ENCODE data around the gene AKR1E2. TPM values are rescaled to one million over a fixed set of nuclear protein-coding genes. Genes with fewer than 3 reads are reported as not detected.
A peak's percentile ranks its signal among the peaks of the same experiment; 100 is the strongest.

The AKR1E2 gene
- polyA plus RNA-seq, 3 donors: 0.45 to 0.74 (median 0.67) TPM

DNA sequence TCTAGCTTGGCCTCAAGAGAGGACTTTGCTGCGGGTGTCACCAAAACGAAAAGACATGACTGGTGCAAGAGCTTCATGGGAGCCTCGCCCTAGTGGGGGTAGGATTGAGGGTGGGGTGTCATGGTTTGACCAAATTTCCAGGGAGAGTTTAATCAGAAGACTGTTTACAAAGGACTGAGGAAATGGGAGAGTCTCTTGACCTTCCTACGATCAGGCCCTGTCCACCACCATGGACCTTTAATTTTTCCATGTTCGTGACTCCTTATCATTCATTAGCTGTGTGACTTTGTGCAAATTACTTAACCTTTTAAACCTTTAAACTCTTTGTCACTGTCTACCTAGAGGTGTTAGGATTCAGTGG is 23.0 kb downstream of the AKR1E2 start:
- intact Hi-C loops (cut with micrococcal nuclease): loop anchor here (2.0 to 10.0 kb wide), 6 partner anchors 28 to 776 kb away; no protein-coding TSS in a partner anchor
- Histone ChIP-seq H4K20me1 (ENCODE audit: insufficient read depth, low read length) (no peaks in the 10 kb centered on the region), H3K36me3 (replicated peaks in 1 of 2; ENCODE audit: control insufficient read depth in 1 of 2, insufficient read depth in 2 of 2, low read length in 2 of 2) (no peaks in the 10 kb centered on the region), H3K9ac (ENCODE audit: insufficient read depth, low read length, poor library complexity, severe bottlenecking) (no peak overlapping the region), H3K27ac (ENCODE audit: low read depth in 1 of 2, low read length in 2 of 2) (peak overlapping the region in 1 of 2 donors; percentile 63), H3K27me3 (ENCODE audit: control insufficient read depth in 2 of 2, insufficient read depth in 2 of 2, low read length in 2 of 2) (no peaks in the 10 kb centered on the region), H2AFZ (ENCODE audit: insufficient read depth, low read depth, low read length, poor library complexity, severe bottlenecking) (no peak overlapping the region), H3K79me2 (ENCODE audit: insufficient read depth, low read length) (no peaks in the 10 kb centered on the region), H3K9me3 (replicated peaks in 1 of 2; ENCODE audit: control insufficient read depth in 1 of 2, insufficient read depth in 1 of 2, low read length in 2 of 2) (no peaks in the 10 kb centered on the region), H3K4me1 (ENCODE audit: control insufficient read depth in 1 of 2, insufficient read depth in 2 of 2, low read length in 2 of 2) (peaks cover 11 to 27% of the 10 kb centered on the region in 2 donors), H3K4me3 (replicated peaks in 1 of 3; ENCODE audit: low read depth in 2 of 3, low read length in 3 of 3) (no peak overlapping the region), H3K4me2 (replicated peaks; ENCODE audit: extremely low read depth, low read length, poor library complexity, severe bottlenecking) (peak overlapping the region; percentile 40)
- no peak overlapping the region for H3K4me3 Mint-ChIP-seq
- TF ChIP-seq, protein P1, sequence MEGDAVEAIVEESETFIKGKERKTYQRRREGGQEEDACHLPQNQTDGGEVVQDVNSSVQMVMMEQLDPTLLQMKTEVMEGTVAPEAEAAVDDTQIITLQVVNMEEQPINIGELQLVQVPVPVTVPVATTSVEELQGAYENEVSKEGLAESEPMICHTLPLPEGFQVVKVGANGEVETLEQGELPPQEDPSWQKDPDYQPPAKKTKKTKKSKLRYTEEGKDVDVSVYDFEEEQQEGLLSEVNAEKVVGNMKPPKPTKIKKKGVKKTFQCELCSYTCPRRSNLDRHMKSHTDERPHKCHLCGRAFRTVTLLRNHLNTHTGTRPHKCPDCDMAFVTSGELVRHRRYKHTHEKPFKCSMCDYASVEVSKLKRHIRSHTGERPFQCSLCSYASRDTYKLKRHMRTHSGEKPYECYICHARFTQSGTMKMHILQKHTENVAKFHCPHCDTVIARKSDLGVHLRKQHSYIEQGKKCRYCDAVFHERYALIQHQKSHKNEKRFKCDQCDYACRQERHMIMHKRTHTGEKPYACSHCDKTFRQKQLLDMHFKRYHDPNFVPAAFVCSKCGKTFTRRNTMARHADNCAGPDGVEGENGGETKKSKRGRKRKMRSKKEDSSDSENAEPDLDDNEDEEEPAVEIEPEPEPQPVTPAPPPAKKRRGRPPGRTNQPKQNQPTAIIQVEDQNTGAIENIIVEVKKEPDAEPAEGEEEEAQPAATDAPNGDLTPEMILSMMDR (IDR thresholded peaks at IDR 0.05): no peak
- H3K27ac Mint-ChIP-seq: peak overlapping the region; percentile 66 to 90 (median 87)
- H3K36me3 Mint-ChIP-seq: peaks cover 2 to 3% of the 10 kb centered on the region in 2 donors
- H3K9me3 Mint-ChIP-seq: peaks cover 0 to 3% (median 0%) of the 10 kb centered on the region in 7 donors
- no peak for DNase-seq
- WGBS (ENCODE audit: insufficient coverage): 100% methylated on average over 3 of the region's 5 CpGs
- peaks cover 0 to 3% (median 0%) of the 10 kb centered on the region in 3 donors for H3K27me3 Mint-ChIP-seq (ENCODE audit: low read depth in 3 of 3)
- H3K4me1 Mint-ChIP-seq: peaks cover 28% of the 10 kb centered on the region

DNA sequence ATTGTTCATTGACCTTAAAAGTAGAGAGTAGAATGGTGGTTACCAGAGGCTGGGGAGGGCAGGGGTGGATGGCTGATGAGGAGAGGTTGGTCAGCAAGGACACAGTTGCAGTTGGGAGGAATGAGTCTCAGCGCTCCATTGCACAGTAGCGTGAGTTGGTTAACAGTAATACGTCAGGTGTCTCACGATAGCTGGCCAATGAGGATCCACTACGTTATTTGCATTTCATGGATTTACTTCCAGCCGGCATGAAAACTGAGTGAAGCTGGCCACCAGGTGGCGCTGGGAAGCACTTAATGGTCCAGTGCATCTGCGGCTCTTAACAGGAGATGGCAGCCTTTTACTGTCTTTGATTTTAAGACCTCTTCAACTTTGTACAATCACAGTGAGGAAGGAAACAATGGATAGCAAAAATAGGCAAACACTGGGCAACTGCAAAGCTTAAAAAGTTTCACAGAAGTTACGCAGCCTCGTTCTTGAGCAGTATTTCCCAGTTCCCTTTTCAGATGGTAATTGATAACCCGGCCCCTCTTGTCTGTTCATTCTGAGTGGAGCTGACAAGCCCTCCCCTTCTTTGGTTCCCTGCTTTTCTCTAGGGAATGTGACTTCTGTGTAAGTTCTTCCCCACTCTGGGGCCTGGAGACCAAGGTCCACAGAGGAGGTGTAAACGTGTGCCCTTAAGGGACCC is 23.7 kb downstream of the AKR1E2 start:
- Histone ChIP-seq H3K4me2 (replicated peaks; ENCODE audit: extremely low read depth, low read length, poor library complexity, severe bottlenecking) (peak overlapping the region; percentile 40), H2AFZ (ENCODE audit: insufficient read depth, low read depth, low read length, poor library complexity, severe bottlenecking) (no peak overlapping the region)

More for the DNA sequence above, 23.7 kb downstream of the AKR1E2 start:
- WGBS (ENCODE audit: insufficient coverage): 7% methylated on average over 10 of the region's 12 CpGs
- Histone ChIP-seq H3K27me3 (ENCODE audit: control insufficient read depth in 2 of 2, insufficient read depth in 2 of 2, low read length in 2 of 2) (no peaks in the 10 kb centered on the region), H3K9ac (ENCODE audit: insufficient read depth, low read length, poor library complexity, severe bottlenecking) (no peak overlapping the region), H3K36me3 (replicated peaks in 1 of 2; ENCODE audit: control insufficient read depth in 1 of 2, insufficient read depth in 2 of 2, low read length in 2 of 2) (no peaks in the 10 kb centered on the region), H3K9me3 (replicated peaks in 1 of 2; ENCODE audit: control insufficient read depth in 1 of 2, insufficient read depth in 1 of 2, low read length in 2 of 2) (no peaks in the 10 kb centered on the region), H3K4me1 (ENCODE audit: control insufficient read depth in 1 of 2, insufficient read depth in 2 of 2, low read length in 2 of 2) (peaks cover 11 to 27% of the 10 kb centered on the region in 2 donors), H3K79me2 (ENCODE audit: insufficient read depth, low read length) (no peaks in the 10 kb centered on the region), H3K27ac (ENCODE audit: low read depth in 1 of 2, low read length in 2 of 2) (peak overlapping the region in 1 of 2 donors; percentile 63), H3K4me3 (replicated peaks in 1 of 3; ENCODE audit: low read depth in 2 of 3, low read length in 3 of 3) (no peak overlapping the region), H4K20me1 (ENCODE audit: insufficient read depth, low read length) (no peaks in the 10 kb centered on the region)
- Mint-ChIP-seq H3K27me3 (ENCODE audit: low read depth in 3 of 3) (peaks cover 0 to 3% (median 0%) of the 10 kb centered on the region in 3 donors), H3K4me3 (peak overlapping the region in 1 of 2 donors; percentile 72), H3K27ac (peak overlapping the region; percentile 66 to 90 (median 87)), H3K4me1 (peaks cover 28% of the 10 kb centered on the region), H3K36me3 (no peaks in the 10 kb centered on the region), H3K9me3 (peaks cover 0 to 3% (median 0%) of the 10 kb centered on the region in 7 donors)
- intact Hi-C loops (cut with micrococcal nuclease): loop anchor here (2.0 to 10.0 kb wide), 7 partner anchors 29 to 775 kb away; no protein-coding TSS in a partner anchor
- TF ChIP-seq, protein P1 (IDR thresholded peaks at IDR 0.05): peak; percentile 99
- DNase-seq: peak; percentile 92 to 95 (median 94)

Measured in CD14-positive monocyte (primary cell).